ENCODE measurements around the gene ATP6V0E1. TPM values are rescaled to one million over a fixed set of nuclear protein-coding genes. Genes with fewer than 3 reads are reported as not detected.
"Not testable (repeated sequence)": the region's sequence is repeated elsewhere in the genome, so short reads cannot be mapped to it uniquely, and the experiment has no call there.

ATP6V0E1 gene
- polyA plus RNA-seq, 1 donor from 2014 or later, result 53.0 TPM

DNA sequence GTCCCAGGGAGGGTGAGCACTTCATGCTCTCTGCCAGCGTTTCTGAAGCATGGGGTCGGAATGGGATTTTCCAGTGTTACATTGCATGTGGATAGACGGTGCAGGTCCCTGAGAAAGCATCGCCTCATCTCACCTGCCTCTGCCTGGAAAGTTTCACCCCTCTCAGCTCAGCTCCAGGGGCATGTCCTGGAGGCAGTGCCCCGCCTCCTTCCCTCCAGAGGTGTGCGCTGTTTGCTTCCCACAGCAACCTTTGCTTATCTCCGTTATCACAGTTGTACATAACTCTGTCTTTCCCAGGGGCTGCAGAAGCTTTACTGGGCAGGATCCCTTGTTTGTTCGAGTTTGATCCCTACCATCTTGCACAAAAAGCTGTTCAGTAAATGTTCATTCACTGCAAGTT lies 61.9 kb downstream of the ATP6V0E1 start:
- no peaks in the 10 kb centered on the region for H3K9me3 ChIP-seq (ENCODE audit: low read length)
- H3K27me3 ChIP-seq (ENCODE audit: insufficient read depth, low read depth, low read length), result no peaks in the 10 kb centered on the region
- no peaks in the 10 kb centered on the region for H3K79me2 ChIP-seq (replicated peaks; ENCODE audit: insufficient read depth, low read length)
- H3K9me2 ChIP-seq (ENCODE audit: insufficient read depth, low read length), result no peaks in the 10 kb centered on the region
- H3K36me3 ChIP-seq (ENCODE audit: insufficient read depth, low read length), result no peaks in the 10 kb centered on the region
- H3F3A ChIP-seq (ENCODE audit: insufficient read depth, low read length, poor library complexity, severe bottlenecking), result no peaks in the 10 kb centered on the region
- H3K4me3 ChIP-seq (ENCODE audit: low read length), result no peak overlapping the region
- no peaks in the 10 kb centered on the region for H4K20me1 ChIP-seq (ENCODE audit: insufficient read depth)
- no peak overlapping the region for H3K27ac ChIP-seq (ENCODE audit: low read length)
- TF ChIP-seq, protein P1, sequence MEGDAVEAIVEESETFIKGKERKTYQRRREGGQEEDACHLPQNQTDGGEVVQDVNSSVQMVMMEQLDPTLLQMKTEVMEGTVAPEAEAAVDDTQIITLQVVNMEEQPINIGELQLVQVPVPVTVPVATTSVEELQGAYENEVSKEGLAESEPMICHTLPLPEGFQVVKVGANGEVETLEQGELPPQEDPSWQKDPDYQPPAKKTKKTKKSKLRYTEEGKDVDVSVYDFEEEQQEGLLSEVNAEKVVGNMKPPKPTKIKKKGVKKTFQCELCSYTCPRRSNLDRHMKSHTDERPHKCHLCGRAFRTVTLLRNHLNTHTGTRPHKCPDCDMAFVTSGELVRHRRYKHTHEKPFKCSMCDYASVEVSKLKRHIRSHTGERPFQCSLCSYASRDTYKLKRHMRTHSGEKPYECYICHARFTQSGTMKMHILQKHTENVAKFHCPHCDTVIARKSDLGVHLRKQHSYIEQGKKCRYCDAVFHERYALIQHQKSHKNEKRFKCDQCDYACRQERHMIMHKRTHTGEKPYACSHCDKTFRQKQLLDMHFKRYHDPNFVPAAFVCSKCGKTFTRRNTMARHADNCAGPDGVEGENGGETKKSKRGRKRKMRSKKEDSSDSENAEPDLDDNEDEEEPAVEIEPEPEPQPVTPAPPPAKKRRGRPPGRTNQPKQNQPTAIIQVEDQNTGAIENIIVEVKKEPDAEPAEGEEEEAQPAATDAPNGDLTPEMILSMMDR (IDR thresholded peaks at IDR 0.05; ENCODE audit: poor library complexity, severe bottlenecking), result no peak
- TF ChIP-seq MXI1 (conservative IDR thresholded peaks at IDR 0.05; ENCODE audit: poor library complexity, severe bottlenecking) (no peak), SMC3 (conservative IDR thresholded peaks at IDR 0.05; ENCODE audit: poor library complexity) (no peak), EZH2 (IDR thresholded peaks at IDR 0.05; ENCODE audit: borderline replicate concordance, insufficient read depth, low read length, poor library complexity, severe bottlenecking) (no peak), REST (IDR thresholded peaks at IDR 0.05; ENCODE audit: borderline replicate concordance) (no peak), POLR2AphosphoS5 (IDR thresholded peaks at IDR 0.05) (no peak), EP300 (conservative IDR thresholded peaks at IDR 0.05; ENCODE audit: poor library complexity, severe bottlenecking) (no peak), RAD21 (conservative IDR thresholded peaks at IDR 0.05) (no peak), TAF1 (IDR thresholded peaks at IDR 0.05; ENCODE audit: low read depth) (no peak)
- H3K4me2 ChIP-seq (ENCODE audit: low read length), result no peak overlapping the region
- no peak overlapping the region for H2AFZ ChIP-seq (ENCODE audit: low read depth, low read length)
- no peak overlapping the region for H3K9ac ChIP-seq (ENCODE audit: low read length)

GRCh38 chr5:173047096-173047837 lies 63.7 kb downstream of the ATP6V0E1 start:
- H3K27ac ChIP-seq (ENCODE audit: low read length); H3K9ac ChIP-seq (ENCODE audit: low read length); H3K79me2 ChIP-seq (replicated peaks; ENCODE audit: insufficient read depth, low read length); H2AFZ ChIP-seq (ENCODE audit: low read depth, low read length); H3K36me3 ChIP-seq (ENCODE audit: insufficient read depth, low read length); H4K20me1 ChIP-seq (ENCODE audit: insufficient read depth); H3F3A ChIP-seq (ENCODE audit: insufficient read depth, low read length, poor library complexity, severe bottlenecking); H3K4me2 ChIP-seq (ENCODE audit: low read length); H3K27me3 ChIP-seq (ENCODE audit: insufficient read depth, low read depth, low read length); H3K4me3 ChIP-seq (ENCODE audit: low read length); H3K9me2 ChIP-seq (ENCODE audit: insufficient read depth, low read length); H3K9me3 ChIP-seq (ENCODE audit: low read length): not testable (repeated sequence)

- Histone ChIP-seq H4K20me1 (ENCODE audit: insufficient read depth) (no peaks in the 10 kb centered on the region), H3K9me3 (ENCODE audit: low read length) (no peaks in the 10 kb centered on the region), H3K9ac (ENCODE audit: low read length) (no peak overlapping the region), H2AFZ (ENCODE audit: low read depth, low read length) (no peak overlapping the region), H3K9me2 (ENCODE audit: insufficient read depth, low read length) (no peaks in the 10 kb centered on the region), H3K27me3 (ENCODE audit: insufficient read depth, low read depth, low read length) (no peaks in the 10 kb centered on the region), H3K4me3 (ENCODE audit: low read length) (no peak overlapping the region), H3K36me3 (ENCODE audit: insufficient read depth, low read length) (no peaks in the 10 kb centered on the region), H3K79me2 (replicated peaks; ENCODE audit: insufficient read depth, low read length) (no peaks in the 10 kb centered on the region), H3F3A (ENCODE audit: insufficient read depth, low read length, poor library complexity, severe bottlenecking) (no peaks in the 10 kb centered on the region), H3K4me2 (ENCODE audit: low read length) (no peak overlapping the region), H3K27ac (ENCODE audit: low read length) (no peak overlapping the region)
- no peak for TF ChIP-seq POLR2AphosphoS5 (IDR thresholded peaks at IDR 0.05)
- TF ChIP-seq RAD21 (conservative IDR thresholded peaks at IDR 0.05), result no peak
Measured at GRCh38 chr5:173047838-173048105, 64.2 kb downstream of the ATP6V0E1 start.
